ENCODE data around the gene NTNG1. TPM values are rescaled to one million over a fixed set of nuclear protein-coding genes. Genes with fewer than 3 reads are reported as not detected.
"Not testable (repeated sequence)": the region's sequence is repeated elsewhere in the genome, so short reads cannot be mapped to it uniquely, and the experiment has no call there.

The NTNG1 gene
- total RNA-seq, 1 experiment from 2014 or later, result not detected

- in situ Hi-C loops (cut with HindIII; ENCODE audit: low pct_unique_long_range_greater_than_20kb, low sequenced_read_pairs), result no loop called here
- DNase-seq (ENCODE audit: low read depth, low spot score), result no peak
These were observed 771 bp upstream of the NTNG1 start for GRCh38 chr1:107139833-107140702.

- in situ Hi-C loops (cut with HindIII; ENCODE audit: low pct_unique_long_range_greater_than_20kb, low sequenced_read_pairs), result no loop called here
- no peak for DNase-seq (ENCODE audit: low read depth, low spot score)
These were observed 770 bp downstream of the NTNG1 start for GRCh38 chr1:107141491-107142126.

DNA sequence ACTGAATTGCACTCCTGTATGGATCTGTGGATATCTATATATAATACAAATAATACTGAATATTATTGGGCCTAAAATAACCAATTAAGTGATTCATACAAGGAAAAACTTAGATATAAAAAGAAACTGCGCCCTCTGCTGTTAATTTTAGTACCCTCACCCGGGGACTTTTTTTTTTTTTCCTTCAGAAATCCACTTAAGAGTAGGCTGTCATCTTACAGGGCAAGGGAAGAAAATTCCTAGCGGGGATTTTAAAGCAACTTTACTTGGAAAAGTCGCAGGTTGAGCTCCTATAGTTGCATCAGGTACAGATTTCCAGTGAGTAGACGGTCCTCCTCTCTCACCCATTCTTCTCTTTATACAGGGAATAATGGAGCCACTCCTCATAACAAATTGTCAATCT is 1.3 kb downstream of the NTNG1 start:
- in situ Hi-C loops (cut with HindIII; ENCODE audit: low pct_unique_long_range_greater_than_20kb, low sequenced_read_pairs), result no loop called here
- DNase-seq (ENCODE audit: low read depth, low spot score), result peak; percentile 56

GRCh38 chr1:107142666-107143065 is 1.8 kb downstream of the NTNG1 start:
- in situ Hi-C loops (cut with HindIII; ENCODE audit: low pct_unique_long_range_greater_than_20kb, low sequenced_read_pairs), result no loop called here

DNA sequence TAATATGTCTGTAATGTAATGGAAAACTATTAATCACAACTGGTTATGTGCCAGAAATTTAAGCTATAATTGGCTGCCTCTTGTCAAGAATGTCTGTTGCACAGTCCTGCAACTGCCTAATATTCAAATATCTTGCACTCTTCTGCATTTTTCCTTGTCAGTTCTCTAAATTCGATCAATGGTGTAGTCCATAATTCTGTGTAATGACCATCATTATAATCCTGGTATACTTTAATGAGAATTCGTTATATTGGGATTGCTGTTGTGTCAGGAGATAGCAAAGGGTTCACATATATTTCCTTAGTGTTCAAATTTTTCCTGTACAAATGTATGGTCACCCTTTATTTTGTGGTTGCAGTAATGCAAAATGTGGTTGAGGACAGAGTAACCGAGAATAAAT is 4.8 kb downstream of the NTNG1 start:
- DNase-seq (ENCODE audit: low read depth, low spot score), result no peak
- in situ Hi-C loops (cut with HindIII; ENCODE audit: low pct_unique_long_range_greater_than_20kb, low sequenced_read_pairs), result no loop called here

More at GRCh38 chr1:107142666-107143065, 1.8 kb downstream of the NTNG1 start:
- no peak for DNase-seq (ENCODE audit: low read depth, low spot score)

GRCh38 chr1:107147843-107148242 is 7.0 kb downstream of the NTNG1 start:
- no peak for DNase-seq (ENCODE audit: low read depth, low spot score)
- in situ Hi-C loops (cut with HindIII; ENCODE audit: low pct_unique_long_range_greater_than_20kb, low sequenced_read_pairs), result no loop called here

DNA sequence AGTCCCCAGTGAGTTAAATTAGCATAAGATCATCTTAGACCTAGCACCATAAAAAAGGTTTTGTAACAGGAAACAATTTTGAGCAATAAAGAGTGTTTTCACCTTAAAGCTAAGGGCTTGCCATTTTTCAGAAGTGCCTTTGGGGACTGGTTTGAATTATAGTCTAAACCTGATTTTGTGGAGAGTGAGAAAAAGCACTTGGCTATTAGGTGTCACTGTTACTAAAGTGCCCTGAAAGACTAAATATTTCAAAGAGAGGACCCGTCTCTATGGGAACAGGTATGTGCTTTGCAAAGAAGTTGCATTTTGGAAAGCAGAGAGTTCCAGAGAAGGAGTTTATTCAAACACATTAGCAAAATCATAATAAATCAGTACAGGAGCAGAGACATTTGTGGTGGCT is 9.1 kb downstream of the NTNG1 start:
- in situ Hi-C loops (cut with HindIII; ENCODE audit: low pct_unique_long_range_greater_than_20kb, low sequenced_read_pairs), result no loop called here
- no peak for DNase-seq (ENCODE audit: low read depth, low spot score)

DNA sequence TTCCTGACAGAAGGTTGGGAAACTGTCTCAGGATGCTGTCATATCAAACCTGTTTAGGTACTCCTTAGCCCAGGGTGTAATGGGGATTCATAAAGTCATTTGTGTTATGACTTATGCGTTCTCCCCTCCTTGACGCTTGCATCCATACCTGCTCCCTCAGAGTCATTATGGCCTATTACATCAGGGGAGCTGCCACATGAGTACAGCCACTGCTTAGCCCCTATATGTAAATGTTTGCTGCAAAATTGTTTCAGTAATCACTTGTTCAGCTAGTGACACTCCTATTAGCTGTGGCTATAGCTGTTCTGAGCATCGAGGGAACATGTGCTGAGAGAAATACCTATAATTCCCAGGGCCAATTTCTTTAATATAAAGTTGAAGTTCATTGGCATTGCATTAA is 10.5 kb downstream of the NTNG1 start:
- no peak for DNase-seq (ENCODE audit: low read depth, low spot score)
- in situ Hi-C loops (cut with HindIII; ENCODE audit: low pct_unique_long_range_greater_than_20kb, low sequenced_read_pairs), result no loop called here

GRCh38 chr1:107152395-107152794 is 11.6 kb downstream of the NTNG1 start:
- DNase-seq (ENCODE audit: low read depth, low spot score), result no peak
- in situ Hi-C loops (cut with HindIII; ENCODE audit: low pct_unique_long_range_greater_than_20kb, low sequenced_read_pairs), result no loop called here

- in situ Hi-C loops (cut with HindIII; ENCODE audit: low pct_unique_long_range_greater_than_20kb, low sequenced_read_pairs), result no loop called here
- DNase-seq (ENCODE audit: low read depth, low spot score), result no peak
These were observed 12.2 kb downstream of the NTNG1 start for GRCh38 chr1:107153014-107153413.

- in situ Hi-C loops (cut with HindIII; ENCODE audit: low pct_unique_long_range_greater_than_20kb, low sequenced_read_pairs), result no loop called here
- no peak for DNase-seq (ENCODE audit: low read depth, low spot score)
These were observed 17.7 kb downstream of the NTNG1 start for GRCh38 chr1:107158496-107158895.

DNA sequence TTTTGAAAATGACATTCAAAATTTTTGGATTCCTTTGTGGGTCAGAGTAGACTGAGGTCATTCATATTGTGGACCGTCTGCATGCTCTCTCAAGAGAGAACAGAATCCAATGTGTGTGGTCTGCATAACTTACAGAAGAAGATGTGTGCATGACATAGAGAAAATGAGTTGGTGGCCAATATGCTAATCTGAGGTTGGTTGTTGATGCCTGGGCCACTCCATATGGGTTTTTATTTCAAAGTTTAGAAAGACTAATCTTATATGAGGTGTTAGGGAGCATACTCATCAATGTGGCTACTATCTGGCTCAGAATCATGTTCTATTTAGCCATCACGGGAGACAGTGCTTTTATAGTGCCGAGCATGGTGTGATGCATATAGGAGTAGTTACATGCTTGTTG is 18.2 kb downstream of the NTNG1 start:
- in situ Hi-C loops (cut with HindIII; ENCODE audit: low pct_unique_long_range_greater_than_20kb, low sequenced_read_pairs), result no loop called here
- no peak for DNase-seq (ENCODE audit: low read depth, low spot score)

DNA sequence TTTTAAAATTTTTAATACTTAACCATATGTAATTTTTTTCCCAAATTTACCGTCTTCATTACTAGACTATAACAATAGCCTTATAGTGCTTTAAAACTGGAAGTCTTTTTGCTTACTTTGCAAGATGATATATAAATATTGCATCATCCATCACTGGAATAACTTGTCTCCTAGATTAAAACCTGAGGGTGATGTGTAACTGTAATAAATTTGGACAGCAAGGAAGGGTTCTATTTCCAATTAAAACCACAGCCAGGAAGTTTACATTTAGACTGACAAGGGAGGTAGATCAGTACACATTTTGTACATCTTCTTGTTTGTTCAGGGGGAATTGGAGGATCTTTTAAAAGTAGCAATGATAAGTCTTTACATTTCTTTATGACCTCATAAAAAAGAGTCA is 21.9 kb downstream of the NTNG1 start:
- DNase-seq (ENCODE audit: low read depth, low spot score), result no peak
- in situ Hi-C loops (cut with HindIII; ENCODE audit: low pct_unique_long_range_greater_than_20kb, low sequenced_read_pairs), result no loop called here

DNA sequence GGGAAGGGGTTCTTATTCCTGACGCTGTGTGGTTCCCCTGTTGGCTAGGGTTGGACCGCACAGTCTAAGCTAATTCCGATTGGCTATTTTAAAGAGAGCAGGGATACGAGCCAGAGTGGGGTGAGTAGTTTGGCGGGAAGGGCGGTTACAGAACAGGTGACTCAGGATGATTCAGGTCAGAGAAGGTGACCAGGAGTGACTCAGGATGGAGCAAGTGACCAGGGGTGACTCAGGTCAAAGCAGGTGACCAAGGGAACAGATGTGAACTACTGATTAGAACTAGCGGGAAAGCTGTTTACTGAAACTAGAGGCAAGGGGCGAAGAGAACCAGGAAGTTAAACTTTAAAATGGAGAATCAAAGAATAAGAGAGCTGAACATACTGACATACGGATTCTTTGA is 24.1 kb downstream of the NTNG1 start:
- DNase-seq (ENCODE audit: low read depth, low spot score); in situ Hi-C loops (cut with HindIII; ENCODE audit: low pct_unique_long_range_greater_than_20kb, low sequenced_read_pairs): not testable (repeated sequence)

- DNase-seq (ENCODE audit: low read depth, low spot score), result no peak
- in situ Hi-C loops (cut with HindIII; ENCODE audit: low pct_unique_long_range_greater_than_20kb, low sequenced_read_pairs), result no loop called here
These were observed 28.8 kb downstream of the NTNG1 start for GRCh38 chr1:107169615-107170014.

DNA sequence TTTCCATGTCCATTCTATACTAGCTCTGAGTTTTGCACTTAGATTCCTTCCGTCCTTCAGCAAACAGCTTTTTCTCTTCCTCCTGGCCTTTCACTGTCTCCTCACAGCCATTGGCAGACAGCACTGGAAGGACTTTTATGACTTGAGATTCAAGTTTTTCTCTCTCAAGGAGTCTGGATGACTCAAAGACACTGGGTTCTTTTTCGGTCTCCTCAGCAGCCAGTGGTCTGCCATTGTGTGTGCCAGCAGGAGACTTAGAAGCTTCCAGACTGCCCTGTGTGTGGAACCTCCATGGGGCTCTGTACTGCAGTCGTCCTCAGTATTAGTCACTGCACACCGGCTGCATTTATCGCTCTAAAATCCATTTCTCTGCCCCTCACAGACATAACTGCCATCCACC is 30.5 kb downstream of the NTNG1 start:
- no peak for DNase-seq (ENCODE audit: low read depth, low spot score)
- in situ Hi-C loops (cut with HindIII; ENCODE audit: low pct_unique_long_range_greater_than_20kb, low sequenced_read_pairs), result no loop called here

DNA sequence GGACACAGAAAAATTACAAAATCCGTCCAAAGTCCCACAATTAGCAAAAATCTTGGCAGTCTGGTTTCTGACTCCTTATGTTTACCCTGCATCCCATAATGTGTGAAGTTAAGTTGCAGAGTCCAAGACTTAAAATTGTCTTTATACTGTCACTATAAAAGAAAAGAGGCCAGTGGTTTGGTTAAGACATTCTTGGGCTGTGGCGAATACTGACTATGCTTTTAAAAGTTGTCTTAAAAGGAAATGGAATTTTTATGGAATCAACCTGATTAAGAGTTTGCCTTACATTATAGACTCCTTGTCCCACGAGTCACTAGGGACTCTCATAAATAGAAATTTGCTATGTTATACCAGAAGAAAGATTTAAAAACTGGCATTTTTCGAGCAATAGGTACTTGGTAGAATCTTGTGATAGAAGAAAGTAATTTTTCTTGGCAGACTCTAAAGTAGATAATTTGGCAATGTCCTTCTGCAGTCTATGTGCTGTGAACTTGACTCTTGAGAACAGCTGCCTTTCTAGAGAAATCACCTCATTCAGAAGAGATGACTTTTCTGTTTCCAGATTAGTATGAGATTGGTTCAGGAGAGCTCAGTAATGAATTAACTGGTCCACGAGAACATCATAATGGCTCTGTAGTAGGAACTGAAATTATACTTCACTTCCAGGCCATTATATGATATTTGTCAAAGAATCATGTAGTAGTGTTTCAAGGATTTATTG is 31.8 kb downstream of the NTNG1 start:
- in situ Hi-C loops (cut with HindIII; ENCODE audit: low pct_unique_long_range_greater_than_20kb, low sequenced_read_pairs), result no loop called here
- no peak for DNase-seq (ENCODE audit: low read depth, low spot score)

DNA sequence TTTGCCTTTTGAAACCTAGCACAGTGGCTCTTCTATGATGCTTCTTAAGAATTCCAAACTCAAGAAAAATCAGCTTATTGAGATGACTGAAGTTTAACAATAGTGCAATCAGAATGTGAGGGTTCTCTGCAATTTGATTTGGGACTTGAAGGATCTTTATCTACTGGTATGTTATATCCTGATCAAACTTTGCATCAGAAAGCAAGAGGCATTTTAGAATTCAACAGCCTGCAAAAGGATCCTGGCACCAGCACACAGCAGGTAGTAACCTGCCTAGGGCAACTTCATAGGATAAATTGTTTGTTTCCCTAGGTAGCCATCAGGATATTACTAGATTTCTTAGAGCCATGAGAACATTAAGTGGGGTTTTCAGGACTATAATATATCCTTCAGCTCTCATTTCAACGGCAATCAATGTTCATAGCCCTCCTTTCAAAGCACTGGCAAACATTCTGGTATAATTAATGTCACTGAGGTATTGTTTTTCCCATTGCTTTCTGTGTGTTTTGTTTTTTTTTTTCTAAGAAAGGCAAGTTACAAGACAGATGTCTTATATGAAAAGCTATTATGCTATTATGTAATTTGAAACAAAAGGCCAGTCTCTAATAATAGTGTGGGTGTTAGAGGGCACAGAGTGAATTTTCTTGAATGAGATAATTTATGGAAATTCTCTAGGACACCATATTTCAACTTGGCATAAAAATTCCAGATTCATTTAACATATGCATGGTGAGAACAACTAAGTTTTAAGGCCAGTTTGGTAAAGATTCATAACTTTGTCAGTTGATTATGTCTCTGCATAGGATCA is 34.5 kb downstream of the NTNG1 start:
- in situ Hi-C loops (cut with HindIII; ENCODE audit: low pct_unique_long_range_greater_than_20kb, low sequenced_read_pairs), result no loop called here

More for the DNA sequence above, 34.5 kb downstream of the NTNG1 start:
- no peak for DNase-seq (ENCODE audit: low read depth, low spot score)
